ENCODE measurements around the gene ICAM5.

Gene ICAM5

GRCh38 chr19:10339977-10340376 is 50.2 kb downstream of the ICAM5 start:
- H3K27ac ChIP-seq = no peak overlapping the region
- TF ChIP-seq CTCF (conservative IDR thresholded peaks at IDR 0.05; ENCODE audit: low read depth) = no peak
- ChIA-PET POLR2A (ENCODE audit: low non-redundant PET) (no interaction called here), CTCF (no interaction called here)
- DNase-seq (ENCODE audit: low spot score) = no peak

- CTCF ChIA-PET = interaction anchor here (0.6 kb wide), 1 partner anchor 207 kb away, joined by 3 read pairs; no protein-coding TSS in a partner anchor
- DNase-seq (ENCODE audit: low spot score) = no peak
- no peak for TF ChIP-seq CTCF (conservative IDR thresholded peaks at IDR 0.05; ENCODE audit: low read depth)
- H3K27ac ChIP-seq = no peak overlapping the region
- POLR2A ChIA-PET (ENCODE audit: low non-redundant PET) = no interaction called here
Observed at GRCh38 chr19:10343495-10343894, 53.7 kb downstream of the ICAM5 start.

GRCh38 chr19:10344780-10345179 is 55.0 kb downstream of the ICAM5 start:
- no peak overlapping the region for H3K27ac ChIP-seq

More at GRCh38 chr19:10344780-10345179, 55.0 kb downstream of the ICAM5 start:
- no peak for DNase-seq (ENCODE audit: low spot score)
- TF ChIP-seq CTCF (conservative IDR thresholded peaks at IDR 0.05; ENCODE audit: low read depth) = no peak
- ChIA-PET POLR2A (ENCODE audit: low non-redundant PET) (no interaction called here), CTCF (interaction anchor here (0.7 kb wide), 1 partner anchor 77 kb away, joined by 3 read pairs; no protein-coding TSS in a partner anchor)

Measured in RWPE1 (cell line).